ENCODE measurements around the gene IRAK2. TPM values are rescaled to one million over a fixed set of nuclear protein-coding genes. Genes with fewer than 3 reads are reported as not detected.
A peak's percentile ranks its signal among the peaks of the same experiment; 100 is the strongest.

The IRAK2 gene
- total and polyA plus RNA-seq, 2 of the 8 experiments (the other 6 are each of a cell fraction or from before 2014, with no cell fraction given) = 1.5 TPM

DNA sequence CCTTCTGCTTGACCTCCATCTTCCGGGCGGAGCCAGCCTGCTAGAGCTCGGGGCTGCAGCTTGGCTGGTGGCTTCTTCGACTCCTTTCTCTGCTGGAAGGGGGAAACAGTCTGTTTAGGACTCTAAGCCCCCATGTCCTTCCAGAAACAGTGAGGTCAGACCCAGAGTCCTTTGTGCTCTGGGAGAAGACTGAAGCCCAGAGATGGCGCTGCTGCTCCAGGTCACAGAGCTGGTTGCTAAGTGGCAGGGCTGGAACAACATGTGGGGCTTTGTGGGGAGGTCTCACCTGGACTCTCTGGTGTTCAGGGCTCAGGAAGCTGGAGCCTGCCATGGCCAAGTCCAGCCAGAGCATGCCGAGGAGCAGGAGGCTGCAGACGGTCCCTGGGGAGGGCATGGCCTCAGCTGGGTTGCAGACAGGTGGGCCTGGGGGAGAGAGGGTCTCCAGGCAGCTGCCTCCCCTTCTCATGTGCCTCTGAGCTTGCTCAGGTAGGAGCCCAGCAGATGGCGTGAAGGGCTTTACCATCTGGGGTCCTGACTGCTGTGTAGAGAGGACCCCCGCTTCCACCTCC, 125.2 kb downstream of the IRAK2 start:
- H3K9ac ChIP-seq (replicated peaks in 1 of 4; ENCODE audit: extremely low read depth in 1 of 4, low read depth in 3 of 4, low read length in 3 of 4) = peak overlapping the region in 1 of 4 experiments; percentile 18; a peak in 1 of 7 replicates
- peaks cover 0 to 2% of the 10 kb centered on the region in 2 experiments for H4K20me1 ChIP-seq (replicated peaks in 1 of 2; ENCODE audit: control insufficient read depth in 1 of 2, insufficient read depth in 2 of 2, low read length in 2 of 2)
- no peaks in the 10 kb centered on the region for H3K9me3 ChIP-seq (ENCODE audit: insufficient read depth in 2 of 2, low read depth in 1 of 2, low read length in 1 of 2)
- H3K79me1 ChIP-seq (ENCODE audit: low read depth, low read length) = no peaks in the 10 kb centered on the region; the same call in 1 of the 2 replicates
- no peak overlapping the region for H3K4me2 ChIP-seq (ENCODE audit: insufficient read depth in 1 of 2, low read depth in 2 of 2, low read length in 2 of 2)
- H2AK5ac ChIP-seq (ENCODE audit: low read depth, low read length) = no peak overlapping the region
- peaks cover 0 to 4% (median 2%) of the 10 kb centered on the region in 4 experiments; a peak in 5 of 8 replicates for H3K36me3 ChIP-seq (ENCODE audit: control insufficient read depth in 2 of 4, insufficient read depth in 4 of 4, low read length in 3 of 4)
- H2BK5ac ChIP-seq (ENCODE audit: low read depth, low read length) = no peak overlapping the region; the same call in 1 of the 2 replicates
- H3K79me2 ChIP-seq (ENCODE audit: control insufficient read depth in 1 of 2, insufficient read depth in 2 of 2, low read length in 2 of 2) = no peaks in the 10 kb centered on the region
- CTCF ChIA-PET (ENCODE audit: partially characterized antibody) = interaction anchor here (0.7 to 1.9 kb wide), 12 partner anchors 10 to 179 kb away, joined by 3 to 9 read pairs (median 5); partner anchors contain the start of gene SEC13
- no peak overlapping the region for H2BK20ac ChIP-seq (ENCODE audit: low read length)
- no peak overlapping the region for H3K23ac ChIP-seq (ENCODE audit: insufficient read length)
- WGBS, 2 experiments (ENCODE audit: extremely low coverage in 1 of 2, insufficient coverage in 1 of 2, insufficient read length in 1 of 2, insufficient replicate concordance in 2 of 2, low coverage in 1 of 2, low lambda C conversion rate in 2 of 2, missing lambda C conversion rate in 1 of 2) = 90% methylated on average over 9 of the region's 9 CpGs; no CpG with 5 or more reads in 1 of the 2 experiments
- H3K4me3 ChIP-seq (ENCODE audit: extremely low read depth in 1 of 4, insufficient read depth in 2 of 4, low read depth in 3 of 4, low read length in 4 of 4) = no peak overlapping the region
- POLR2A ChIA-PET (ENCODE audit: partially characterized antibody) = interaction anchor here (0.6 to 2.4 kb wide), 7 partner anchors 8 to 148 kb away, joined by 3 to 11 read pairs (median 4); partner anchors contain the start of genes SEC13 and VHL
- H2BK12ac ChIP-seq (ENCODE audit: low read depth, low read length) = no peak overlapping the region
- no peak overlapping the region for H3K4ac ChIP-seq (replicated peaks; ENCODE audit: insufficient read length, low read depth, low read length)
- DNase-seq (ENCODE audit: low read depth in 1 of 2, low spot score in 2 of 2) (no peak), FAIRE-seq (no peak)
- H4K91ac ChIP-seq (replicated peaks; ENCODE audit: insufficient read length, low read length) = no peak overlapping the region
- no peak overlapping the region for H3K27ac ChIP-seq (ENCODE audit: low read depth, low read length)
- H3K23me2 ChIP-seq (ENCODE audit: low read depth, low read length) = no peaks in the 10 kb centered on the region
- no peaks in the 10 kb centered on the region for H3K27me3 ChIP-seq (replicated peaks in 1 of 4; ENCODE audit: control insufficient read depth in 3 of 4, extremely low read depth in 1 of 4, insufficient read depth in 3 of 4, low read length in 3 of 4)
- no peak overlapping the region for H4K5ac ChIP-seq (ENCODE audit: insufficient read length, low read depth, low read length)
- no peak overlapping the region for H3K18ac ChIP-seq (ENCODE audit: extremely low read depth, low read length)
- H2BK120ac ChIP-seq (replicated peaks; ENCODE audit: low read depth, low read length) = no peak overlapping the region
- H4K8ac ChIP-seq (ENCODE audit: extremely low read depth, insufficient read depth, low read length) = no peak overlapping the region
- no peak overlapping the region for H3K56ac ChIP-seq (replicated peaks; ENCODE audit: insufficient read length, low read depth, low read length)
- H3K4me1 ChIP-seq (replicated peaks in 1 of 4; ENCODE audit: control insufficient read depth in 3 of 4, insufficient read depth in 4 of 4, low read length in 3 of 4) = peaks cover 0 to 7% (median 4%) of the 10 kb centered on the region in 4 experiments; a peak in 6 of 7 replicates
- no peak overlapping the region for H3K14ac ChIP-seq (ENCODE audit: insufficient read length)
- no peak overlapping the region for H2BK15ac ChIP-seq (ENCODE audit: low read length)
- H2AFZ ChIP-seq (ENCODE audit: low read length) = no peak overlapping the region
- TF ChIP-seq BRCA1 (IDR thresholded peaks at IDR 0.05; ENCODE audit: low read depth, low read length) (no peak), SRF (IDR thresholded peaks at IDR 0.05; ENCODE audit: low read depth, low read length) (no peak), TCF12 (IDR thresholded peaks at IDR 0.05; ENCODE audit: low read depth, low read length) (no peak), RNF2 (IDR thresholded peaks at IDR 0.05; ENCODE audit: borderline replicate concordance, low read depth, low read length, missing control alignments, poor library complexity, severe bottlenecking) (no peak), CBX8 (IDR thresholded peaks at IDR 0.05; ENCODE audit: borderline replicate concordance, low read depth, low read length) (no peak), KDM1A (IDR thresholded peaks at IDR 0.05; ENCODE audit: borderline replicate concordance, low read length) (no peak), RAD21 (IDR thresholded peaks at IDR 0.05 in 1 of 2, conservative IDR thresholded peaks at IDR 0.05 in 1 of 2; ENCODE audit: low read depth in 2 of 2, low read length in 2 of 2) (0 out of 4 replicates have a peak, but pooled peaks of 1 of the 2 experiments have one; percentile 17)
- TF ChIP-seq, protein P1, sequence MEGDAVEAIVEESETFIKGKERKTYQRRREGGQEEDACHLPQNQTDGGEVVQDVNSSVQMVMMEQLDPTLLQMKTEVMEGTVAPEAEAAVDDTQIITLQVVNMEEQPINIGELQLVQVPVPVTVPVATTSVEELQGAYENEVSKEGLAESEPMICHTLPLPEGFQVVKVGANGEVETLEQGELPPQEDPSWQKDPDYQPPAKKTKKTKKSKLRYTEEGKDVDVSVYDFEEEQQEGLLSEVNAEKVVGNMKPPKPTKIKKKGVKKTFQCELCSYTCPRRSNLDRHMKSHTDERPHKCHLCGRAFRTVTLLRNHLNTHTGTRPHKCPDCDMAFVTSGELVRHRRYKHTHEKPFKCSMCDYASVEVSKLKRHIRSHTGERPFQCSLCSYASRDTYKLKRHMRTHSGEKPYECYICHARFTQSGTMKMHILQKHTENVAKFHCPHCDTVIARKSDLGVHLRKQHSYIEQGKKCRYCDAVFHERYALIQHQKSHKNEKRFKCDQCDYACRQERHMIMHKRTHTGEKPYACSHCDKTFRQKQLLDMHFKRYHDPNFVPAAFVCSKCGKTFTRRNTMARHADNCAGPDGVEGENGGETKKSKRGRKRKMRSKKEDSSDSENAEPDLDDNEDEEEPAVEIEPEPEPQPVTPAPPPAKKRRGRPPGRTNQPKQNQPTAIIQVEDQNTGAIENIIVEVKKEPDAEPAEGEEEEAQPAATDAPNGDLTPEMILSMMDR (IDR thresholded peaks at IDR 0.05; ENCODE audit: control extremely low read depth in 1 of 3, insufficient read depth in 1 of 3, low read depth in 1 of 3, low read length in 3 of 3) = peak in 2 of 3 experiments; percentile 13 to 14; a peak in 1 of 4 replicates

Data from H1 (cell line).